ENCODE results near the gene CEP72. TPM values are rescaled to one million over a fixed set of nuclear protein-coding genes. Genes with fewer than 3 reads are reported as not detected.
"Not testable (repeated sequence)": the region's sequence is repeated elsewhere in the genome, so short reads cannot be mapped to it uniquely, and the experiment has no call there.

CEP72 gene
- total RNA-seq, 4 donors from 2014 or later, result 0.83 to 1.8 (median 1.5) TPM

DNA sequence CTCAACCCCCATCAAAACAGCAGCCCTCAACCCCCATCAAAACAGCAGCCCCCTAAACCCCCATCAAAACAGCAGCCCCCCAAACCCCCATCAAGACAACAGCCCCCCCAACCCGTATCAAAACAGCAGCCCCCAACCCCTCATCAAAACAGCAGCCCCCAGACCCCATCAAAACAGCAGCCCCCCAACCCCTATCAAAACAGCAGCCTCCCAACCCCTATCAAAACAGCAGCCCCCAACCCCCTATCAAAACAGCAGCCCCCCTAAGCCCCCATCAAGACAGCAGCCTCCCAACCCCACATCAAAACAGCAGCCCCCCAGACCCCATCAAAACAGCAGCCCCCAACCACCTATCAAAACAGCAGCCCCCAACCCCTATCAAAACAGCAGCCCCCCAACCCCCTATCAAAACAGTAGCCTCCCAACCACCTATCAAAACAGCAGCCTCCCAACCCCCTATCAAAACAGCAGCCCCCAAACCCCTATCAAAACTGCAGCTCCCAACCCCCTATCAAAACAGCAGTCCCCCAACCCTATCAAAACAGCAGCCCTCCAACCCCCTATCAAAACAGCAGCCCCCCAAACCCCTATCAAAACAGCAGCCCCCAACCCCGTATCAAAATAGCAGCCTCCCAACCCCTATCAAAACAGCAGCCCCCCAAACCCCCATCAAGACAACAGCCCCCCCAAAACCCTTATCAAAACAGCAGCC, 79.8 kb downstream of the CEP72 start:
- DNase-seq (ENCODE audit: extremely low spot score), result no peak
- intact Hi-C loops (cut with DNase I), result no loop called here
- no peaks in the 10 kb centered on the region for H3K27me3 ChIP-seq
- H3K4me3 ChIP-seq, result peak overlapping the region; percentile 61 to 68 (median 66)
- peaks cover 0 to 4% (median under 1%) of the 10 kb centered on the region in 4 donors for H3K4me1 ChIP-seq
- WGBS, result 20% methylated on average over 2 of the region's 2 CpGs
- TF ChIP-seq POLR2AphosphoS5 (IDR thresholded peaks at IDR 0.05), result no peak
- TF ChIP-seq POLR2A (IDR thresholded peaks at IDR 0.05; ENCODE audit: low read depth), result no peak
- TF ChIP-seq EP300 (IDR thresholded peaks at IDR 0.05), result no peak
- TF ChIP-seq, protein P1, sequence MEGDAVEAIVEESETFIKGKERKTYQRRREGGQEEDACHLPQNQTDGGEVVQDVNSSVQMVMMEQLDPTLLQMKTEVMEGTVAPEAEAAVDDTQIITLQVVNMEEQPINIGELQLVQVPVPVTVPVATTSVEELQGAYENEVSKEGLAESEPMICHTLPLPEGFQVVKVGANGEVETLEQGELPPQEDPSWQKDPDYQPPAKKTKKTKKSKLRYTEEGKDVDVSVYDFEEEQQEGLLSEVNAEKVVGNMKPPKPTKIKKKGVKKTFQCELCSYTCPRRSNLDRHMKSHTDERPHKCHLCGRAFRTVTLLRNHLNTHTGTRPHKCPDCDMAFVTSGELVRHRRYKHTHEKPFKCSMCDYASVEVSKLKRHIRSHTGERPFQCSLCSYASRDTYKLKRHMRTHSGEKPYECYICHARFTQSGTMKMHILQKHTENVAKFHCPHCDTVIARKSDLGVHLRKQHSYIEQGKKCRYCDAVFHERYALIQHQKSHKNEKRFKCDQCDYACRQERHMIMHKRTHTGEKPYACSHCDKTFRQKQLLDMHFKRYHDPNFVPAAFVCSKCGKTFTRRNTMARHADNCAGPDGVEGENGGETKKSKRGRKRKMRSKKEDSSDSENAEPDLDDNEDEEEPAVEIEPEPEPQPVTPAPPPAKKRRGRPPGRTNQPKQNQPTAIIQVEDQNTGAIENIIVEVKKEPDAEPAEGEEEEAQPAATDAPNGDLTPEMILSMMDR (IDR thresholded peaks at IDR 0.05), result no peak
- no peaks in the 10 kb centered on the region for H3K9me3 ChIP-seq
- peak overlapping the region; percentile 80 to 88 (median 83) for H3K27ac ChIP-seq (replicated peaks in 1 of 4)
- H3K36me3 ChIP-seq, result no peaks in the 10 kb centered on the region

DNA sequence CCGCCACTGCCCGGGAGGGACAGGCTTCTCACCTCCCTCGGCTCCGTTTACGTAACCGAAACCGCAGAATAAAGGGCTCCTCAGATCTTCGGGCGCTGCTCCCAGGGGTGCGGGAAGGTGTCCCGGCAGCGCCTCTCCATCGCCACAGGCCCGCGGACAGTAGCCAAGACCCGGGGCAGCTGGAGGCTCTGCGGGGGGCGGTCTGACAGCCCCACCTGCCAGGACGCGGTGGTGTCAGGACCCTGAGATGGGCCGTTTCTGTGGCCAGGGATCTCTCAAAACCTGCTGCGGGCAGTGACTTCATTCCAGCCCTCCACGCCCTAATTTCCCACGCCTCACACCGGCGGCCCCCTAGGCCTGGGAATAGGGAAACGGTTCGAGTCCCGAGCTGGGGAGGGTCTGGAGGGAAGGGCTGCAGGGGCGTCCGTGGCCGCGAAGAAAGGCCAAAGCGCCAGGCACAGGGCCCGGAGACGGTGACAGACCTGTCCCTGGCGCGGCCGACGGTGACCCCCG, 80.4 kb downstream of the CEP72 start:
- H3K4me1 ChIP-seq; intact Hi-C loops (cut with DNase I); H3K9me3 ChIP-seq; DNase-seq (ENCODE audit: extremely low spot score); H3K36me3 ChIP-seq; H3K27me3 ChIP-seq: not testable (repeated sequence)
- Histone ChIP-seq H3K27ac (replicated peaks in 1 of 4) (peak overlapping the region; percentile 80 to 88 (median 83)), H3K4me3 (peak overlapping the region; percentile 61 to 68 (median 66))
- 0% methylated on average over 23 of the region's 41 CpGs for WGBS

DNA sequence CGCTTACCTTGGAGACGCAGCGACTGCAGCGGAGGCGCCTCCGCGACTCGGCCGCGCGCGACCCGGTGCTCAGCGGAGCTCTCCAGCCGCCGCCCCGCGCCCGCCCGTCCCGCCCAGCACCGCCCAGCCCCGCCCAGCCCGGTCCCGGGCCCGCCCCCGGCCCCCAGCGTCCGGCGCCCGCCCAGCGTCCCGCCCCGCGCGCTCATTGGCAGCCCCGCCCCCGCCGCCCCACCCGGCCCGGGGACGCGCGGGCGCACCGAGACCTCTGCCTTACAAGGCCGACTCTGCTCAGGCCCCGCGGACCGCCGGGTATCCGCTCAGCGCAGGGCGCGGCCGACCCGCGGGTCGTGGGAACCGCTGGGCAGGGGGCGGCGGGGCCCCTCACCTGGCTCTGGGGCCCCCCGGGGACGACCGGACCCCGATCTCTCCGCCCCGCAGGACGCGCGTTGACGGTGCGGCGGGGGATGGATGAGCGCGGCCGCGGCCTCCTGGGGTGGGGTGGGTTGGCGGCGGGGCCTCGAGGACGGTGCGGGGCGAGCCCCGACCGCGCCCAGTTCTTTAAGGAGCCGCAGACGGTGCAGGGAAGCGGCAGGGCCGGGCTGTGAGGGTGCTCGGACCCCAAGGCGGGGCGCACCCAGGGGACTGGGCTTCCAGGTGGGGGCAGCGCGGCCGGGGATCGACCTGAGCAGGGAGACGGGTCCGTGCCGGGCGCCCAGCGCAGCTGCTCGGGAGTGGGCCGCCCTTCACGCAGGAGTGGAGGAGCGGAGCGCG, 81.3 kb downstream of the CEP72 start, which contains the start of gene TPPP:
Gene TPPP, minus strand, starts transcription at position 82 of the 771 bp plus-strand sequence. CDS start 15,292 bp downstream, outside the sequence.
- peak; percentile 94 for DNase-seq (ENCODE audit: extremely low spot score)
- H3K36me3 ChIP-seq; intact Hi-C loops (cut with DNase I); H3K4me1 ChIP-seq; H3K27me3 ChIP-seq; H3K9me3 ChIP-seq: not testable (repeated sequence)
- TF ChIP-seq POLR2AphosphoS5 (IDR thresholded peaks at IDR 0.05), result peak; percentile 91 to 95
- Histone ChIP-seq H3K27ac (replicated peaks in 1 of 4) (peak within 1 kb of the TSS; percentile 80 to 91 (median 86)), H3K4me3 (peak within 1 kb of the TSS; percentile 61 to 68 (median 66))
- WGBS, result no CpG with 5 or more reads among the region's 109 CpGs

DNA sequence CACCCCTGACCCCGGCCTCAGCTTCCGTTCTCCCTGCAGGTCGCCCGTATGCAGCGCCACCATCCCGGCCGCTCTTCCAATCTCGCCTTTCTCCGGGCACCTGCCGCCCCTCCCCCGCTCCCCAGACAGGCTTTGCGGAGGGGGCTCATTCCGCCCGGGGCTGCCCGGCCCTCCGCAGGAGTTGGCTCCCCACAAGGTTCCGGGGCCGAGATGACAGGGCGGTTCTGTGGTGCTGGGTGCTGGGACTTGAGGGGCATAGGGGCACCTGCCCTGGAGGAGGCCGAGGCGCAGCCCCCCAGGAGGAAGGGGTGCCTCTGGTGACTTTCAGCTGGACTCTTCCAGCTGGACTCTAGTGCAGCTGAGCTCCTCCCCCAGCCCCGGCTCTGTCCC, 81.9 kb downstream of the CEP72 start:
- Histone ChIP-seq H3K9me3 (peaks cover 0 to 16% (median 6%) of the 10 kb centered on the region in 4 donors), H3K4me3 (peak overlapping the region; percentile 61 to 68 (median 66)), H3K27ac (replicated peaks in 1 of 4) (peak overlapping the region in 3 of 4 donors; percentile 83 to 91 (median 88))
- DNase-seq (ENCODE audit: extremely low spot score); intact Hi-C loops (cut with DNase I); H3K36me3 ChIP-seq; H3K27me3 ChIP-seq; H3K4me1 ChIP-seq: not testable (repeated sequence)
- WGBS, result 0% methylated on average over 2 of the region's 22 CpGs

DNA sequence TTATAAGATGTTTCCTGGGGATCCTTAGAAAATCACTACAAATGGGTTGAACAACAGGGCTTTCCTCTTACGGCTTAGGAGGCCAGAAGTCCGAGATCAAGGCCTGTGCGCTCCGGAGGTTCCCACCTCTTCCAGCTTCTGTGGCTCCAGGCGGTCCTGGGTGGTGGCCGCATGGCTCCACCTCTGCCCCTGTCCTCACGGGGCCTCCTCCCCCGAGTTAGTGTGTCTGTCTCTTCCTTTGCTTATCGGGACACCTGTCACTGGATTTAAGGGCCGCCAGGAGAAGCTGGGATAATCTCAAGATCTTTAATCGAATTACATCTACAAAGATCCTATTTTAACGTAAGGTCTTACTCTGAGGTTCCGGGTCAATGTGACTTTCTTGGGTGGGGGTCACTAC, 83.3 kb downstream of the CEP72 start:
- peaks cover 0 to 27% (median 10%) of the 10 kb centered on the region in 4 donors for H3K9me3 ChIP-seq
- DNase-seq (ENCODE audit: extremely low spot score); H3K27ac ChIP-seq (replicated peaks in 1 of 4); H3K36me3 ChIP-seq; intact Hi-C loops (cut with DNase I); H3K4me3 ChIP-seq; H3K4me1 ChIP-seq; H3K27me3 ChIP-seq: not testable (repeated sequence)
- 80% methylated on average over 1 of the region's 13 CpGs for WGBS

DNA sequence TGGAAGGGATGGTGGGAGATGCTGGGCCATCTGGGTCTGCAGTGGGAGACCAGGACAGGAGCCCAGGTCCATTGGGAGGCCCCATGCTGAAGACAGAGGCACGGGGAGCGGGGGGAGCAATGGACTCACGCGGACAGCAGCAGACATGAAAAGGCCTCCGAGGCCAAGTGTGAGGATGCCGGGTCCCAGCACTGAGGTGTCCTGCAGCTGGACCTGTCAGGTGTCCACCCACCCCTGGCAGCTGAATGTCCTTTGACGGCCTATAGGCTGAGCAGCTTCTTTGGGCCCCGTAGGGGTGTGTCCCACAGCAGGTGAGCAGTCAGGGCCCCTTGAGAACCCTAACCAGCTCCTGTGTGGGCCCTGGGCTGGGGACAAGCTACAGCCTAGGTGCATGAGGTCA, 84.1 kb downstream of the CEP72 start:
- H3K36me3 ChIP-seq; H3K27ac ChIP-seq (replicated peaks in 1 of 4); H3K4me3 ChIP-seq; H3K4me1 ChIP-seq; DNase-seq (ENCODE audit: extremely low spot score); H3K27me3 ChIP-seq; intact Hi-C loops (cut with DNase I): not testable (repeated sequence)
- whole genome bisulfite sequencing, result 92% methylated on average over 3 of the region's 8 CpGs
- H3K9me3 ChIP-seq, result peaks cover 0 to 33% (median 10%) of the 10 kb centered on the region in 4 donors

DNA sequence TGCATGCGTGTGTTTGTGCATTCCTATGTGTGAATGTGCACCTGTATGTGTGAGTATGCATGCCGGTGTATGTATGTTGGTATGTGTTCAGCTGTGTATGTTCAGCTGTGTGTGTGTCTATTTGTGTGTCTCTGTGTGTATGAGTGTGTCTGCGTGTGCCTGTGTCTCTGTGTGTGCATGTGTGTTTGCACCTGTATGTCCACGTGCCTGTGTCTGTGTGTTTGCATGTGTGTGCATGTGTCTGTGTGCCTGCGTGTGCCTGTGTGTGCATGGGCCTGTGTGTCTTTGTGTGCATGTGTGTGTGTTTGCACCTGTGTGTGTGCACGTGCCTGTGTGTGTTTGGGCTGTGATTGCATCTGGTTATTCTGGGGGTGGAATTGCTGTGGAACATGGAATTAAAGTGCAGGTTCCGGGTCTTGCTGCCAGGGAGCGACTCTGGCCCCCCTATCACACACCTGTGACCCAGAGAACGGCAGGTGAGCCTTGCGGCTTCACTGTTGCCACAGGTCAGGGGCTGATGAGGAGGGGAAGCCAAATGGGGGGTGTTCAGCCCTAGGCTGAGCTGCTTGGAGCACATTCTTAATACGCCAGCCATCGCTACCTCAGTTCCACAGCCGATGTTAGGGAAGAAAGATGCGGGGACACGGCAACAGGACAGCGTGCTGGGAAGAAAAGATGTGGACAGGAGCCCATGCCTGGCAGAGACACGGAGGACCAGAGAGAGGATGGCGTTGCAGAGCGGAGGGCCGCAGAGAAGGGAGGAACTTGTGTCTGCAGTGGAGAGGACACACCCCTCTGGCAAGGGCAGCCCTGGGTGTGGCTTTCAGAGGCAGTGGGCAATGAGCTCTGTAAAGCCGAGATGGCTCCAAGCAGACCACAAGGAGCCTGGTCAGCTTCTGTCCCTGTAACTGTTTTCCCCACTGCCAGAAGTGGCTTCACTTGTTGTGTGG, 84.9 kb downstream of the CEP72 start:
- intact Hi-C loops (cut with DNase I); H3K27ac ChIP-seq (replicated peaks in 1 of 4); H3K36me3 ChIP-seq; H3K4me1 ChIP-seq; H3K4me3 ChIP-seq; DNase-seq (ENCODE audit: extremely low spot score); H3K27me3 ChIP-seq: not testable (repeated sequence)
- H3K9me3 ChIP-seq, result peaks cover 0 to 33% (median 10%) of the 10 kb centered on the region in 4 donors
- 90% methylated on average over 12 of the region's 21 CpGs for WGBS

Other genes with a start within 250 kb of the CEP72 start
- gene EXOC3, start 169.2 kb upstream of the CEP72 start, total RNA-seq, result 10 to 100 TPM; 48.6 to 82.1 (median 59.3) TPM
- 1 to 10 TPM; 1.7 to 5.0 (median 2.8) TPM for gene SLC9A3, start 87.9 kb upstream of the CEP72 start, total RNA-seq
- gene TPPP, start 81.0 kb downstream of the CEP72 start, total RNA-seq, result 10 to 100 TPM; 19.5 to 45.7 (median 34.5) TPM
- 10 to 100 TPM in 1 of 4 donors, 1 to 10 TPM in 3; 2.2 to 11.7 (median 6.2) TPM for gene ZDHHC11B, start 172.4 kb downstream of the CEP72 start, total RNA-seq
- gene ZDHHC11, start 238.6 kb downstream of the CEP72 start, total RNA-seq, result 10 to 100 TPM in 2 of 4 donors, 1 to 10 TPM in 2; 4.3 to 13.5 (median 10.9) TPM

Data from esophagus muscularis mucosa (tissue), 4 donors.